ENCODE results near the gene UBE2R2.
"Not testable (repeated sequence)": the region's sequence is repeated elsewhere in the genome, so short reads cannot be mapped to it uniquely, and the experiment has no call there.

UBE2R2 gene

GRCh38 chr9:33927694-33928093, 110.7 kb downstream of the UBE2R2 start:
- no peak for DNase-seq (ENCODE audit: low read depth)

GRCh38 chr9:33931326-33931725, 114.4 kb downstream of the UBE2R2 start:
- DNase-seq (ENCODE audit: low read depth) = no peak

- no peak for DNase-seq (ENCODE audit: low read depth)
Observed at GRCh38 chr9:33932078-33932807, 115.3 kb downstream of the UBE2R2 start.

GRCh38 chr9:33934188-33934878, 117.4 kb downstream of the UBE2R2 start:
- DNase-seq (ENCODE audit: low read depth) = no peak

- no peak for DNase-seq (ENCODE audit: low read depth)
Observed at GRCh38 chr9:33939924-33940874, 123.2 kb downstream of the UBE2R2 start.

GRCh38 chr9:33942471-33943083, 125.6 kb downstream of the UBE2R2 start:
- peak; percentile 62 for DNase-seq (ENCODE audit: low read depth)

GRCh38 chr9:33943389-33943788, 126.4 kb downstream of the UBE2R2 start:
- no peak for DNase-seq (ENCODE audit: low read depth)

- peak; percentile 89 for DNase-seq (ENCODE audit: low read depth)
Observed at GRCh38 chr9:33946779-33947535, 130.0 kb downstream of the UBE2R2 start.

GRCh38 chr9:33950371-33950770, 133.4 kb downstream of the UBE2R2 start:
- DNase-seq (ENCODE audit: low read depth) = no peak

GRCh38 chr9:33952066-33952465, 135.1 kb downstream of the UBE2R2 start:
- DNase-seq (ENCODE audit: low read depth) = no peak

- no peak for DNase-seq (ENCODE audit: low read depth)
Observed at GRCh38 chr9:33956544-33956943, 139.6 kb downstream of the UBE2R2 start.

GRCh38 chr9:33959725-33960124, 142.8 kb downstream of the UBE2R2 start:
- no peak for DNase-seq (ENCODE audit: low read depth)

GRCh38 chr9:33962468-33962867, 145.5 kb downstream of the UBE2R2 start:
- not testable (repeated sequence) for DNase-seq (ENCODE audit: low read depth)

GRCh38 chr9:33964086-33964768, 147.3 kb downstream of the UBE2R2 start:
- DNase-seq (ENCODE audit: low read depth) = no peak
